ENCODE measurements around the gene POU3F4. TPM values are rescaled to one million over a fixed set of nuclear protein-coding genes. Genes with fewer than 3 reads are reported as not detected.

POU3F4 gene
- total RNA-seq, 2 experiments from 2014 or later: not detected

- peaks cover 31% of the 10 kb centered on the region for H3K27me3 Mint-ChIP-seq
- no peaks in the 10 kb centered on the region for H3K4me1 ChIP-seq (ENCODE audit: insufficient read depth, low read length)
- ATAC-seq (ENCODE audit: poor library complexity) (no peak), DNase-seq (no peak)
- intact Hi-C loops (cut with DNase I, micrococcal nuclease): no loop called here
- H3K36me3 Mint-ChIP-seq (ENCODE audit: low read depth): no peaks in the 10 kb centered on the region
- no peak overlapping the region for H3K4me3 Mint-ChIP-seq
- no peaks in the 10 kb centered on the region for H3K36me3 ChIP-seq (ENCODE audit: insufficient read depth, low read length)
- ChIA-PET POLR2A (no interaction called here), CTCF (no interaction called here)
- TF ChIP-seq CTCF (IDR thresholded peaks at IDR 0.05): no peak
- no peak overlapping the region for H3K4me3 ChIP-seq (ENCODE audit: low read length)
- no peaks in the 10 kb centered on the region for H3K9me3 ChIP-seq (ENCODE audit: control insufficient read depth in 1 of 2, insufficient read depth in 1 of 2, low read length in 2 of 2)
- peaks cover 13 to 36% of the 10 kb centered on the region in 2 experiments for H3K27me3 ChIP-seq (ENCODE audit: control insufficient read depth in 1 of 2, insufficient read depth in 2 of 2, low read length in 2 of 2)
- H3K4me1 Mint-ChIP-seq (ENCODE audit: low read depth): no peaks in the 10 kb centered on the region
- H3K27ac ChIP-seq (ENCODE audit: low read depth in 1 of 2, low read length in 2 of 2): no peak overlapping the region
- no peak overlapping the region for H3K27ac Mint-ChIP-seq
- no peaks in the 10 kb centered on the region for H3K9me3 Mint-ChIP-seq
Observed at GRCh38 chrX:83501003-83501402, 7.1 kb upstream of the POU3F4 start.

DNA sequence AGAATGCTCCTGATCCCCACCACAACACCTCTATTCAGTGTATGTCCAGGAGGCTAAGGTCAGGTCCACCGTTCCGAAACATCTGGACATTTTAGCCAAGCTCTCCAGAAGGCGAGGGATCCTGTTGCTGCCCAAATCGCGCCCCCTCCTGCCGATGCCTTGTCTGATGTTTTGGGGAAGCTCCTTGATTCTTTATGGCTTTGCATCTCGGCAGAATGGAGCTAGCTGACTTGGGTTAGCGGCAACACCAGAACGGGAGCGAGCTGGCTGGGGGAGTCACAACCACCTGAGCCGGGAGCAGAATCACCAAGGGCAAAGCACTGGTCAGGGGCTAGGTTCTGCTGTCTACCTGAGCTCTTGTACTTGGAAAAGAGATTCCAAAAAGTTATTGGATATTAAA is 6.6 kb upstream of the POU3F4 start:
- peaks cover 13 to 39% of the 10 kb centered on the region in 2 experiments for H3K27me3 ChIP-seq (ENCODE audit: control insufficient read depth in 1 of 2, insufficient read depth in 2 of 2, low read length in 2 of 2)
- ChIA-PET CTCF (no interaction called here), POLR2A (no interaction called here)
- DNase-seq (no peak), ATAC-seq (ENCODE audit: poor library complexity) (no peak)
- H3K36me3 ChIP-seq (ENCODE audit: insufficient read depth, low read length): no peaks in the 10 kb centered on the region
- no peaks in the 10 kb centered on the region for H3K9me3 Mint-ChIP-seq
- no peak overlapping the region for H3K4me3 ChIP-seq (ENCODE audit: low read length)
- no peaks in the 10 kb centered on the region for H3K9me3 ChIP-seq (ENCODE audit: control insufficient read depth in 1 of 2, insufficient read depth in 1 of 2, low read length in 2 of 2)
- no peak overlapping the region for H3K27ac ChIP-seq (ENCODE audit: low read depth in 1 of 2, low read length in 2 of 2)
- H3K27me3 Mint-ChIP-seq: peaks cover 32% of the 10 kb centered on the region
- TF ChIP-seq CTCF (IDR thresholded peaks at IDR 0.05): no peak
- intact Hi-C loops (cut with DNase I, micrococcal nuclease): no loop called here
- no peaks in the 10 kb centered on the region for H3K4me1 Mint-ChIP-seq (ENCODE audit: low read depth)
- no peak overlapping the region for H3K4me3 Mint-ChIP-seq
- no peak overlapping the region for H3K27ac Mint-ChIP-seq
- H3K4me1 ChIP-seq (ENCODE audit: insufficient read depth, low read length): no peaks in the 10 kb centered on the region
- no peaks in the 10 kb centered on the region for H3K36me3 Mint-ChIP-seq (ENCODE audit: low read depth)

- intact Hi-C loops (cut with DNase I, micrococcal nuclease): no loop called here
- Mint-ChIP-seq H3K27me3 (peaks cover 52% of the 10 kb centered on the region), H3K4me1 (ENCODE audit: low read depth) (peaks cover 4% of the 10 kb centered on the region), H3K4me3 (no peak overlapping the region), H3K27ac (no peak overlapping the region), H3K36me3 (ENCODE audit: low read depth) (no peaks in the 10 kb centered on the region), H3K9me3 (no peaks in the 10 kb centered on the region)
- Histone ChIP-seq H3K4me1 (ENCODE audit: insufficient read depth, low read length) (no peaks in the 10 kb centered on the region), H3K4me3 (ENCODE audit: low read length) (no peak overlapping the region), H3K27ac (ENCODE audit: low read depth in 1 of 2, low read length in 2 of 2) (no peak overlapping the region), H3K36me3 (ENCODE audit: insufficient read depth, low read length) (no peaks in the 10 kb centered on the region), H3K27me3 (ENCODE audit: control insufficient read depth in 1 of 2, insufficient read depth in 2 of 2, low read length in 2 of 2) (peaks cover 22 to 62% of the 10 kb centered on the region in 2 experiments), H3K9me3 (ENCODE audit: control insufficient read depth in 1 of 2, insufficient read depth in 1 of 2, low read length in 2 of 2) (peaks cover 0 to 16% of the 10 kb centered on the region in 2 experiments)
- no peak for TF ChIP-seq CTCF (IDR thresholded peaks at IDR 0.05)
- no peak for DNase-seq
- ChIA-PET POLR2A (no interaction called here), CTCF (no interaction called here)
- ATAC-seq (ENCODE audit: poor library complexity): no peak
Observed at GRCh38 chrX:83504721-83505479, 3.2 kb upstream of the POU3F4 start.

Measured in CD4-positive, alpha-beta T cell (primary cell).